Upper lobe of left lung (tissue), 4 donors: ENCODE data around the gene CRB1.

Experiments used
- EP300 ChIP-seq, 4 donors: sonication (generic); formaldehyde crosslinking; IDR thresholded peaks; one replicate each; pipeline ENCODE4 v1.5.1; 2017; ENCODE audit warnings: antibody characterized with exemption in 4 of 4, control low read depth in 2 of 4
- POLR2A ChIP-seq, 4 donors: fragments of 450-650 bp; IDR thresholded peaks; one replicate each; pipeline ENCODE4 v1.5.1; 2016 to 2017; ENCODE audit warnings: antibody characterized with exemption in 4 of 4, mild to moderate bottlenecking in 2 of 4
- POLR2AphosphoS5 ChIP-seq, 2 donors: sonication (generic); formaldehyde crosslinking; IDR thresholded peaks; one replicate each; pipeline ENCODE4 v1.5.1; 2017; ENCODE audit warnings: antibody characterized with exemption in 2 of 2
- TF ChIP-seq, protein P1 (sequence below), 6 experiments: fragments of 450-650 bp in 4 of 6; fragments of 200-600 bp in 2 of 6; sonication (generic) in 2 of 6; IDR thresholded peaks; one replicate each; pipeline ENCODE4 v1.5.1; 2016 to 2019; ENCODE audit warnings: antibody characterized with exemption in 6 of 6

DNA sequence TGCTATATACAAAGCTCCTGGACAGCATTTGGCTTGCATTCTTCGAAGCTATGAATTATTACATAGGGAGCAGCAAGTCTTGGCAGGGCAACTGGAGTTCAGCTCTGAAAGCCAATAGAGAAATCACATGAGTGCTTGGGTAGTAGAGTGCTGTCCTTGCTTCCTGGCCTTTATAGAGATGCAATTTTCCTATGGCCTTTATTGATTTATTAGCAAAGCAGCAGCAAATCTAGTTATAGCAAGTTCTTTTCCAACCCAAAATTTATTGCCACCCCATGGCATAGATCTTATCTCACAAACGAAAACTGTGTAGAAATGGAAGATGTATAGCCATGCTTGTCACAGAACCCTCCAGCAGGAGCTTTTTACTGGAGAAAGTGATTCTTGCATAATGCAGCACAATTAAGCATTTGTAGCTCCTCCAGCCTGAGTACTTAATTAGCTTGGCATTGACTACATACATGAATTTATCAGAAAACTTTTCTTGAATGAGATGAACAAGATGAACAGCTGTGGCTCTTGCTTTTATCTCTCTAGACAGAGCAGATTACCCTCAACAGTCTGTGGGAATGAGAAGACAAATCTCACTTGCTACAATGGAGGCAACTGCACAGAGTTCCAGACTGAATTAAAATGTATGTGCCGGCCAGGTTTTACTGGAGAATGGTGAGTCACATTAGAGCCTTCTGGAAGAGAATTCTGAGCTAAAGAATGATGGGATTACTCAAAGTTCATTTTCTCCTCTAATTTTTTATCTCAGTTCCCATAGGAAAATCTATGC lies 170.1 kb downstream of the CRB1 start:
- no peak for TF ChIP-seq POLR2A (IDR thresholded peaks at IDR 0.05)
- TF ChIP-seq, protein P1, sequence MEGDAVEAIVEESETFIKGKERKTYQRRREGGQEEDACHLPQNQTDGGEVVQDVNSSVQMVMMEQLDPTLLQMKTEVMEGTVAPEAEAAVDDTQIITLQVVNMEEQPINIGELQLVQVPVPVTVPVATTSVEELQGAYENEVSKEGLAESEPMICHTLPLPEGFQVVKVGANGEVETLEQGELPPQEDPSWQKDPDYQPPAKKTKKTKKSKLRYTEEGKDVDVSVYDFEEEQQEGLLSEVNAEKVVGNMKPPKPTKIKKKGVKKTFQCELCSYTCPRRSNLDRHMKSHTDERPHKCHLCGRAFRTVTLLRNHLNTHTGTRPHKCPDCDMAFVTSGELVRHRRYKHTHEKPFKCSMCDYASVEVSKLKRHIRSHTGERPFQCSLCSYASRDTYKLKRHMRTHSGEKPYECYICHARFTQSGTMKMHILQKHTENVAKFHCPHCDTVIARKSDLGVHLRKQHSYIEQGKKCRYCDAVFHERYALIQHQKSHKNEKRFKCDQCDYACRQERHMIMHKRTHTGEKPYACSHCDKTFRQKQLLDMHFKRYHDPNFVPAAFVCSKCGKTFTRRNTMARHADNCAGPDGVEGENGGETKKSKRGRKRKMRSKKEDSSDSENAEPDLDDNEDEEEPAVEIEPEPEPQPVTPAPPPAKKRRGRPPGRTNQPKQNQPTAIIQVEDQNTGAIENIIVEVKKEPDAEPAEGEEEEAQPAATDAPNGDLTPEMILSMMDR (IDR thresholded peaks at IDR 0.05): no peak
- no peak for TF ChIP-seq POLR2AphosphoS5 (IDR thresholded peaks at IDR 0.05)
- no peak for TF ChIP-seq EP300 (IDR thresholded peaks at IDR 0.05)
